Ishikawa (cell line): ENCODE data around the gene CACNA2D2.

Source experiments
- CEBPB ChIP-seq: IDR thresholded peaks from 2 replicates; pipeline ENCODE4 v1.6.1; 2012
- CREB1 ChIP-seq: IDR thresholded peaks from 2 replicates; pipeline ENCODE4 v1.6.1; 2012; ENCODE audit warnings: low read depth
- EGR1 ChIP-seq: IDR thresholded peaks from 2 replicates; pipeline ENCODE4 v1.6.1; 2012
- EP300 ChIP-seq: IDR thresholded peaks from 2 replicates; pipeline ENCODE4 v1.6.1; 2012; ENCODE audit warnings: borderline replicate concordance
- FOXM1 ChIP-seq: IDR thresholded peaks from 2 replicates; pipeline ENCODE4 v1.6.1; 2012; ENCODE audit warnings: low read depth, borderline replicate concordance
- MAX ChIP-seq: IDR thresholded peaks from 2 replicates; pipeline ENCODE4 v1.6.1; 2012
- NFIC ChIP-seq: IDR thresholded peaks from 2 replicates; pipeline ENCODE4 v1.6.1; 2012
- RAD21 ChIP-seq: IDR thresholded peaks from 2 replicates; pipeline ENCODE4 v1.6.1; 2012; ENCODE audit warnings: low read depth
- REST ChIP-seq: IDR thresholded peaks from 2 replicates; pipeline ENCODE4 v1.6.1; 2012; ENCODE audit warnings: low read depth, mild to moderate bottlenecking
- TAF1 ChIP-seq: IDR thresholded peaks from 2 replicates; pipeline ENCODE4 v1.6.1; 2012; ENCODE audit warnings: low read depth, mild to moderate bottlenecking
- TCF12 ChIP-seq: IDR thresholded peaks from 2 replicates; pipeline ENCODE4 v1.6.1; 2012; ENCODE audit warnings: low read depth
- TEAD4 ChIP-seq: IDR thresholded peaks from 2 replicates; pipeline ENCODE4 v1.6.1; 2012
- USF1 ChIP-seq: IDR thresholded peaks from 2 replicates; pipeline ENCODE4 v1.6.1; 2012
- YY1 ChIP-seq: IDR thresholded peaks from 2 replicates; pipeline ENCODE4 v1.6.1; 2012; ENCODE audit warnings: low read depth
- ZBTB7A ChIP-seq: IDR thresholded peaks from 2 replicates; pipeline ENCODE4 v1.6.1; 2012; ENCODE audit warnings: low read depth

The CACNA2D2 gene

GRCh38 chr3:50352781-50353180 lies 150.7 kb downstream of the CACNA2D2 start:
- TF ChIP-seq FOXM1 (no peak), RAD21 (no peak), CEBPB (no peak), ZBTB7A (no peak), TCF12 (no peak), NFIC (no peak), TAF1 (no peak), TEAD4 (no peak), EP300 (no peak), REST (no peak), MAX (no peak), EGR1 (no peak), YY1 (no peak), CREB1 (no peak), USF1 (no peak)

- TF ChIP-seq CEBPB (no peak), YY1 (no peak), NFIC (no peak), TCF12 (no peak)
Observed at GRCh38 chr3:50351323-50351697, 152.1 kb downstream of the CACNA2D2 start.

- TF ChIP-seq USF1 (no peak), RAD21 (no peak), NFIC (no peak), FOXM1 (no peak), ZBTB7A (no peak), TEAD4 (no peak), MAX (peak; percentile 99), TAF1 (peak; percentile 73), YY1 (0 out of 2 replicates have a peak, but pooled peaks have one; percentile 44), EP300 (no peak), EGR1 (no peak), CEBPB (no peak), CREB1 (peak; percentile 84), TCF12 (peak; percentile 70), REST (no peak)
Observed at GRCh38 chr3:50350527-50351322, 152.7 kb downstream of the CACNA2D2 start, which contains the start of the genes CYB561D2 and NPRL2. CYB561D2 (plus strand) TSS chr3:50350862; CDS start chr3:50351434, 572 bp downstream. NPRL2 (minus strand) TSS chr3:50350775; CDS start chr3:50350652, 123 bp downstream.

- TF ChIP-seq ZBTB7A (no peak), TCF12 (no peak), MAX (no peak), NFIC (no peak), RAD21 (no peak)
Observed at GRCh38 chr3:50350213-50350526, 153.3 kb downstream of the CACNA2D2 start.

GRCh38 chr3:50347187-50347813 lies 156.1 kb downstream of the CACNA2D2 start:
- TF ChIP-seq RAD21 (peak; percentile 74), CEBPB (no peak)
